ENCODE data around the gene GIT1.

GIT1 gene

GRCh38 chr17:29592850-29593551 is 3.6 kb upstream of the GIT1 start, which contains the start of gene ANKRD13B:
ANKRD13B (plus strand) TSS chr17:29593132; CDS start chr17:29593622, 490 bp downstream.
- DNase-seq = no peak

- peak; percentile 56 for DNase-seq
Observed at GRCh38 chr17:29591737-29592608, 2.5 kb upstream of the GIT1 start.

- DNase-seq = no peak
Observed at GRCh38 chr17:29591146-29591736, 1.8 kb upstream of the GIT1 start.

GRCh38 chr17:29590411-29591145 is 1.1 kb upstream of the GIT1 start:
- DNase-seq = no peak

- no peak for DNase-seq
Observed at GRCh38 chr17:29588562-29589411, 661 bp downstream of the GIT1 start.

GRCh38 chr17:29588017-29588561 is 1.4 kb downstream of the GIT1 start:
- no peak for DNase-seq

GRCh38 chr17:29587591-29587990 is 1.9 kb downstream of the GIT1 start:
- no peak for DNase-seq

GRCh38 chr17:29586676-29587469 is 2.6 kb downstream of the GIT1 start:
- no peak for DNase-seq

GRCh38 chr17:29585080-29585751 is 4.2 kb downstream of the GIT1 start:
- DNase-seq = no peak

- no peak for DNase-seq
Observed at GRCh38 chr17:29584452-29585079, 4.9 kb downstream of the GIT1 start.

- DNase-seq = no peak
Observed at GRCh38 chr17:29583324-29584248, 5.9 kb downstream of the GIT1 start.

GRCh38 chr17:29582772-29583171 is 6.7 kb downstream of the GIT1 start:
- DNase-seq = no peak

- DNase-seq = no peak
Observed at GRCh38 chr17:29582254-29582765, 7.1 kb downstream of the GIT1 start.

- DNase-seq = no peak
Observed at GRCh38 chr17:29581583-29582253, 7.7 kb downstream of the GIT1 start.

GRCh38 chr17:29579866-29580771 is 9.3 kb downstream of the GIT1 start:
- DNase-seq = no peak

GRCh38 chr17:29578626-29579485 is 10.6 kb downstream of the GIT1 start:
- no peak for DNase-seq

Data from NCI-H1417 treated with DMSO at 0.1 percent for 48 hours (cell line).